Muscle of leg (tissue), 11 donors: ENCODE data around the gene LAMB2. TPM values are rescaled to one million over a fixed set of nuclear protein-coding genes. Genes with fewer than 3 reads are reported as not detected.

Source experiments
- DNase-seq: peaks from one replicate; pipeline ENCODE4 v3.0.0; 2013
- H3K27ac ChIP-seq: one replicate; pipeline ENCODE4 v1.5.1; 2013; ENCODE audit warnings: mild to moderate bottlenecking, low read length, control low read depth
- H3K27me3 ChIP-seq: one replicate; pipeline ENCODE4 v1.6.1; 2013; ENCODE audit warnings: low read length; ENCODE audit not compliant: control insufficient read depth, insufficient read depth
- H3K36me3 ChIP-seq: one replicate; pipeline ENCODE4 v1.6.1; 2013; ENCODE audit warnings: low read length; ENCODE audit not compliant: control insufficient read depth, insufficient read depth
- H3K4me1 ChIP-seq: one replicate; pipeline ENCODE4 v1.6.1; 2013; ENCODE audit warnings: low read length; ENCODE audit not compliant: control insufficient read depth, insufficient read depth
- H3K4me3 ChIP-seq: one replicate; pipeline ENCODE4 v1.5.1; 2013; ENCODE audit warnings: low read length, control low read depth
- H3K9me3 ChIP-seq: replicated peaks from 2 replicates; pipeline ENCODE4 v1.6.1; 2013; ENCODE audit warnings: low read depth, low read length; ENCODE audit not compliant: control insufficient read depth
- WGBS: methylation state at CpG from one replicate; pipeline ENCODE4 v1.1.5; 2013; ENCODE audit warnings: missing lambda C conversion rate; ENCODE audit not compliant: insufficient coverage; 5-methylcytosine and 5-hydroxymethylcytosine counted together
- polyA plus RNA-seq, 8 donors: library from polyadenylated mRNA; unstranded; fragments of 120-200 nt; gene quantifications; one replicate each; pipeline versions ENCODE4 v1.2.1 to v1.2.3, GENCODE V29; 2013; ENCODE audit warnings: inconsistent platforms in 1 of 8, low replicate concordance in 1 of 8; ENCODE audit not compliant: insufficient read length in 8 of 8, insufficient read depth in 1 of 8
- total RNA-seq: library from RNA; stranded (reverse); fragments of 120-200 nt; gene quantifications from one replicate; pipeline ENCODE4 v1.2.4, GENCODE V29; 2013

The LAMB2 gene
- total and polyA plus RNA-seq, 9 donors, result 350 to 445 (median 382) TPM

DNA sequence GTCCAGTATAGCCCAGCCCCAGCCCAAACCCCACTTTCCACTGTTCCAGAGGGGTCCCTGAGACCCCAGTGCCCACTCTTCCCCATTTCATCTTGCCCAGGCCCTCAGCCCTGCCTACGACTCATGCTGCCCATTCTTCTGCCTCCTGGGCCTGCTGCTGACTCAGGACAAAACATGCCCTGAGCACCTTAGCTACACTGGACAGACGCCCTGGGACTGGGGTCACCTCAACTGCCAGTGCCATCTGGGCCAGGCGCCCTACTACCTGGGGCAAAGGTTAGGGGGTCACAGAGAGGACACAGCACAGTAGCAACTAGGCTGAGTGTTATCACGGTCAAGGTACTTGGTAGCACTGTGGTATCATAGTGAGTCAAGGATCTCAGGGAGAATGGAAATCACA lies 2.6 kb upstream of the LAMB2 start:
- no peak for DNase-seq
- H3K9me3 ChIP-seq, result no peaks in the 10 kb centered on the region
- H3K27ac ChIP-seq, result no peak overlapping the region
- H3K4me1 ChIP-seq, result peaks cover 27% of the 10 kb centered on the region
- 89% methylated on average over 4 of the region's 4 CpGs for WGBS
- H3K4me3 ChIP-seq, result no peak overlapping the region
- H3K27me3 ChIP-seq, result peaks cover 4% of the 10 kb centered on the region
- peaks cover 14% of the 10 kb centered on the region for H3K36me3 ChIP-seq

GRCh38 chr3:49134471-49135265 lies 1.8 kb upstream of the LAMB2 start:
- 51% methylated on average over 3 of the region's 3 CpGs for WGBS
- no peaks in the 10 kb centered on the region for H3K9me3 ChIP-seq
- no peak overlapping the region for H3K27ac ChIP-seq
- peaks cover 33% of the 10 kb centered on the region for H3K4me1 ChIP-seq
- DNase-seq, result no peak
- H3K27me3 ChIP-seq, result no peaks in the 10 kb centered on the region
- H3K4me3 ChIP-seq, result no peak overlapping the region
- peaks cover 22% of the 10 kb centered on the region for H3K36me3 ChIP-seq

DNA sequence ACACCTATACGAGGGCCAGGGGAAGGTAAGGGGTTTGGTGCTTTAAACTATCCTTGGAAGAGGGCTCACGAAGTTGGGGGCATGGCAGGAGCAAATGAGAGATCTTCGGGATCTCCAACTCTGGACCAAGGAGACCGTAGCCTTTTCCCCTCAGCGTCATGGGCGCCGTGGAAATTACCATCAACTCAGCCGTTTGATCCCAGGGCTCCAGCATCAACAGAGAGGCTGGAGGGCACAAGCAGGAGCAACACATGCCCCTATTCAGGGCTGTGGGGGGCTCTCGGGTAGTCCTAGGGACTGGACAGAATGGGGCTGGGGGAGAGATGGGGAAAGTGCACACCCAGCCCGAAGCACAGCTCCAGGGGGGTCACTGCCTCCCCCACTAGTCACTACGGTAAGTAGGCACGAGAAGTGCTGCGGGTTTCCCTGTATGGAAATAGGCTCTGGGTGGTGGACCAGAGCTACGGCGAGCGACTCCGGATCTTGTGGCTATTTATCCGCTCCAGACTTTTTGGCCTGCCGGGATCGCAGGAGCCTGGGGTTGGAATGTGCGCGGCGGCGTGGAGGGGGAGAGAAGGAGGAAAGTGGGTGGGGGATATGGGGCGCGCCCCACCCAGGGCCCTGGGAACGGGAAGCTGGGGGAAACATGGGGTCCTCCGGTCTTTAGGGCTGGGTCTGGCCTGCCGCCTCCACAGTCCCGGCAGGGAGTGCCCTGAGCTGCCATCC lies 539 bp upstream of the LAMB2 start:
- WGBS, result 2% methylated on average over 16 of the region's 30 CpGs
- H3K27me3 ChIP-seq, result no peaks in the 10 kb centered on the region
- H3K4me3 ChIP-seq, result peak overlapping the region; percentile 95
- DNase-seq, result peak; percentile 96
- peaks cover 33% of the 10 kb centered on the region for H3K4me1 ChIP-seq
- H3K9me3 ChIP-seq, result no peaks in the 10 kb centered on the region
- peaks cover 35% of the 10 kb centered on the region for H3K36me3 ChIP-seq
- H3K27ac ChIP-seq, result peak overlapping the region; percentile 87

DNA sequence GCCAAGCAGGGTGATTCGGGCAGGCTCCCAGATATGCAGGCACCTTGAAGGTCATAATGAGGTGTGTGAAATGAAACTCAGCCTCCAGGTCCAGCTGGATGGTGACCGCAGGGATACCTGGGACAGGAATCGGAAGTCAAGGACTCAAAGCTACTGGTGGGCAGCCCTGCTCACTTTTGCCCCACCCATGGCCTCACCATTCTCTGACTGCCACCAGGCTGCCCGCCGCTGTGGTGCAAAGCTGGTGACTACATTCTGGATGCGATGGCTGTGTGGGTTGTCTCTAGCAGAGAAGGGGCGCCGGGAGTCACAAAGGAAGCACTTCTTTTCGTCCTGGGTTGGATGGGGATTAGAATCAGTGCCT lies 795 bp downstream of the LAMB2 start:
- Histone ChIP-seq H3K36me3 (peaks cover 42% of the 10 kb centered on the region), H3K4me1 (peaks cover 33% of the 10 kb centered on the region), H3K27me3 (no peaks in the 10 kb centered on the region), H3K4me3 (peak overlapping the region; percentile 95), H3K27ac (peak overlapping the region; percentile 87), H3K9me3 (no peaks in the 10 kb centered on the region)
- 43% methylated on average over 2 of the region's 9 CpGs for WGBS
- DNase-seq, result no peak

- Histone ChIP-seq H3K4me3 (peak overlapping the region; percentile 95), H3K36me3 (peaks cover 46% of the 10 kb centered on the region), H3K27ac (peak overlapping the region; percentile 13), H3K4me1 (peaks cover 33% of the 10 kb centered on the region), H3K9me3 (no peaks in the 10 kb centered on the region), H3K27me3 (no peaks in the 10 kb centered on the region)
- no peak for DNase-seq
- WGBS, result 89% methylated on average over 6 of the region's 6 CpGs
These were observed 1.3 kb downstream of the LAMB2 start for GRCh38 chr3:49131576-49131975.

- WGBS, result 86% methylated on average over 6 of the region's 12 CpGs
These were observed 1.8 kb downstream of the LAMB2 start for GRCh38 chr3:49131040-49131439.

GRCh38 chr3:49124991-49125670 lies 7.7 kb downstream of the LAMB2 start:
- peaks cover 9% of the 10 kb centered on the region for H3K4me1 ChIP-seq
- 63% methylated on average over 10 of the region's 14 CpGs for WGBS
- H3K27me3 ChIP-seq, result no peaks in the 10 kb centered on the region
- H3K4me3 ChIP-seq, result no peak overlapping the region
- H3K36me3 ChIP-seq, result peaks cover 84% of the 10 kb centered on the region
- no peaks in the 10 kb centered on the region for H3K9me3 ChIP-seq
- no peak overlapping the region for H3K27ac ChIP-seq
- DNase-seq, result no peak

More at GRCh38 chr3:49131040-49131439, 1.8 kb downstream of the LAMB2 start:
- no peak for DNase-seq
- peaks cover 33% of the 10 kb centered on the region for H3K4me1 ChIP-seq
- H3K36me3 ChIP-seq, result peaks cover 51% of the 10 kb centered on the region
- peak overlapping the region; percentile 95 for H3K4me3 ChIP-seq
- H3K9me3 ChIP-seq, result no peaks in the 10 kb centered on the region
- H3K27me3 ChIP-seq, result no peaks in the 10 kb centered on the region
- H3K27ac ChIP-seq, result peak overlapping the region; percentile 13

DNA sequence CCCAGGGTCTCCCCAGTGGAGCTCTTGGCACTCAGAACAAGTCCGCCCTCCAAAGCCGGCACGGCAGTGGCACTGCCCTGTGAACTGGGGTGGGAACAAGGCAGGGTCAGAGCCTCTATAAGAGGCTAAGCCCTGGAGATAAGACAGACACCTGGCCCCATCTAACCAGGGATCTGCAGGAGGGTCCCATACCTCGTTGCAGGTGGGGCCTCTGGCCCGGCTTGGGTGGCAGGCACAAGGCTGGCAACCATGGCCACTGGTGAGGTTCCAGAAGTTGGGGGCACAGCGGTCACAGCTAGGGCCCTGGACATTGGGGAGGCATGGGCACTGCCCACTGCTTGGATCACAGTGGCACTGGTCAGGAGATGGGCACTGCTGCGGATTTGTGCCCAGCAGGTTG lies 8.6 kb downstream of the LAMB2 start:
- Histone ChIP-seq H3K36me3 (peaks cover 77% of the 10 kb centered on the region), H3K4me3 (no peak overlapping the region)

DNA sequence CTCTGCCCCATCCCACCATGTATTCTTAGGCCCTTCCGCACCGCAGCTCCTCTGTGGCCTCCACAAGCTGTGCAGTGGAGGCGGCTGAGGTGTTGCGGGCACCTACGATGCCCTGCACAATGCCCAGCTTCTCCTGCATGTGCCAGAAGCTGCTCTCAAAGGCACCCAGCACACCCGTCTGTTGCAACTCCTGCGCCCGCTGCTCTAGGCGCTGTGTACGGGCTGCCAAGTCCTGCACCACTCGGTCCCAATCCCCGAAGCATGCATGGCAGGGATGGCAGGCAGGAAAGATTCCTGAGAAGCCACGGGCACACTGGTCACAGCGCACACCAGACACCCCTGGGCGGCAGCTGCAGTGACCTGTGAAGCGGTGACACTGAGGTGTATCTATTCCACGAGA lies 9.2 kb downstream of the LAMB2 start:
- Histone ChIP-seq H3K27ac (no peak overlapping the region), H3K36me3 (peaks cover 77% of the 10 kb centered on the region), H3K4me1 (peaks cover 18% of the 10 kb centered on the region), H3K27me3 (no peaks in the 10 kb centered on the region), H3K4me3 (no peak overlapping the region), H3K9me3 (no peaks in the 10 kb centered on the region)
- no peak for DNase-seq
- WGBS, result 93% methylated on average over 15 of the region's 17 CpGs

More for the DNA sequence above, 8.6 kb downstream of the LAMB2 start:
- Histone ChIP-seq H3K27me3 (no peaks in the 10 kb centered on the region), H3K9me3 (no peaks in the 10 kb centered on the region), H3K4me1 (peaks cover 15% of the 10 kb centered on the region), H3K27ac (no peak overlapping the region)
- WGBS, result 90% methylated on average over 7 of the region's 7 CpGs
- DNase-seq, result no peak
